ENCODE data around the gene PON2.

The PON2 gene

GRCh38 chr7:95365151-95365550 lies 69.7 kb downstream of the PON2 start:
- CTCF ChIA-PET = interaction anchor here (0.7 kb wide), 1 partner anchor 221 kb away, joined by 3 read pairs; no protein-coding TSS in a partner anchor
- no peak for DNase-seq (ENCODE audit: low spot score)
- TF ChIP-seq CTCF (conservative IDR thresholded peaks at IDR 0.05; ENCODE audit: low read depth) = no peak
- POLR2A ChIA-PET (ENCODE audit: low non-redundant PET) = no interaction called here
- no peak overlapping the region for H3K27ac ChIP-seq

- no peak for DNase-seq (ENCODE audit: low spot score)
- H3K27ac ChIP-seq = no peak overlapping the region
- CTCF ChIA-PET = no interaction called here
- no peak for TF ChIP-seq CTCF (conservative IDR thresholded peaks at IDR 0.05; ENCODE audit: low read depth)
- POLR2A ChIA-PET (ENCODE audit: low non-redundant PET) = no interaction called here
These were observed 77.2 kb downstream of the PON2 start for GRCh38 chr7:95357623-95358022.

Data from RWPE1 (cell line).